COLO829 (cell line): ENCODE data around the gene LEFTY2.
"Not testable (repeated sequence)": the region's sequence is repeated elsewhere in the genome, so short reads cannot be mapped to it uniquely, and the experiment has no call there.

ENCODE experiments used
- DNase-seq: peaks from one replicate; pipeline ENCODE4 v3.0.0; 2012; ENCODE audit warnings: low spot score

The LEFTY2 gene

GRCh38 chr1:225899044-225899925 is 41.7 kb downstream of the LEFTY2 start:
- DNase-seq = no peak

- no peak for DNase-seq
Measured at GRCh38 chr1:225897595-225898514, 43.2 kb downstream of the LEFTY2 start.

GRCh38 chr1:225896937-225897549 is 44.0 kb downstream of the LEFTY2 start:
- no peak for DNase-seq

GRCh38 chr1:225896494-225896893 is 44.5 kb downstream of the LEFTY2 start:
- no peak for DNase-seq

GRCh38 chr1:225892307-225892706 is 48.7 kb downstream of the LEFTY2 start:
- DNase-seq = no peak

- DNase-seq = no peak
Measured at GRCh38 chr1:225891229-225891972, 49.6 kb downstream of the LEFTY2 start.

- no peak for DNase-seq
Measured at GRCh38 chr1:225890346-225891228, 50.4 kb downstream of the LEFTY2 start.

- no peak for DNase-seq
Measured at GRCh38 chr1:225889743-225890142, 51.3 kb downstream of the LEFTY2 start.

- DNase-seq = no peak
Measured at GRCh38 chr1:225888898-225889601, 52.0 kb downstream of the LEFTY2 start, which contains the start of gene LEFTY1. TSS of gene LEFTY1 (minus strand) at chr1:225889146. CDS start at chr1:225889066, 80 bp downstream.

- no peak for DNase-seq
Measured at GRCh38 chr1:225888289-225888897, 52.6 kb downstream of the LEFTY2 start.

GRCh38 chr1:225887554-225888288 is 53.3 kb downstream of the LEFTY2 start:
- not testable (repeated sequence) for DNase-seq

- no peak for DNase-seq
Measured at GRCh38 chr1:225887030-225887314, 54.0 kb downstream of the LEFTY2 start.
